HG03565 (cell line): Measurements from ENCODE around the gene SMPD2.

Experiments used
- ATAC-seq: cut with Tn5 transposase; IDR thresholded peaks from one replicate; pipeline ENCODE4 v1.9.1; 2021; ENCODE audit warnings: mild to moderate bottlenecking, moderate library complexity; ENCODE audit not compliant: unreplicated experiment

The SMPD2 gene

GRCh38 chr6:109440331-109441068 lies at the start of gene SMPD2, which contains the start of gene PPIL6:
SMPD2 (plus strand) TSS chr6:109440724; CDS start chr6:109441122, 398 bp downstream.
PPIL6 (minus strand) TSS chr6:109440628; CDS start chr6:109440590, 38 bp downstream.
- peak; percentile 80 for ATAC-seq

- ATAC-seq = no peak
These were observed 47.2 kb upstream of the SMPD2 start for GRCh38 chr6:109393157-109393885.

- ATAC-seq = no peak
These were observed 46.6 kb upstream of the SMPD2 start for GRCh38 chr6:109393886-109394281.

- no peak for ATAC-seq
These were observed 44.3 kb upstream of the SMPD2 start for GRCh38 chr6:109396046-109396718.

DNA sequence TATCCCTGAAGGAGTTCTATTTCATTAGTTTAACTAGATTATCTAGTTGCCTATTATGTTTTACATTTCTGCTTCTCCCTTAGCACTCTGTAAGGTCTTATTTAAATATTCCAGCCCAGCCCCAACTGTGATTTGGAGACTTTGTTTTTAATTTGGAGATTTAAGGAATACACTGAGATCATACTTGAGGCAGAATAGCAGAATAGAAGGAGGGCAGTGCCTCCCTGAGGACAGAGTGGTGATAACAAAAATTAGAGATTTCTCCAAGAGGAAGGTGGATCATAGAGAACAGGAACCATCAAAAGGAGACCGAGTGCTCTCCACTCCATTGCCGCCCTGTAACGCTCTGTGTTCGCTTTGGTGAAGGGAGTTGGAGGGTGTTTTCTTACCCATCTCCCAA lies 43.5 kb upstream of the SMPD2 start:
- ATAC-seq = no peak

DNA sequence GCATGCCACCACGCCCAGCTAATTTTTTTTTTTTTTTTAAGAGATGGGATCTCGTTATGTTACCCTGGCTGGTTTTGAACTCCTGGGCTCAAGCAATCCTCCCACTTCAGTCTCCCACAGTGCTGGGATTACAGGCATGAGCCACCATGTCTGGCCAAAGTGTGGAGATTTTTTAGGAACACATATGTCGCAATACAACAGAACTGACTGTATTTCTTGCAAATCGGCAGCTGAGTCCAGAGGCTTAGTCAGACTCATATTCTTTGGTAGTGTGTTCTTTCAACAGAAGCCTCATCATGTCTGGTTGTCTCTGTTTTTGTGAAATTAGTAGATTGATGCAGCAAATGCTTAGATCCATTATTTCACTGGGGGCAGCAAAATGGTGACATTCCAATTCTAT lies 34.3 kb upstream of the SMPD2 start:
- ATAC-seq = no peak

- ATAC-seq = no peak
These were observed 29.5 kb upstream of the SMPD2 start for GRCh38 chr6:109411034-109411433.

DNA sequence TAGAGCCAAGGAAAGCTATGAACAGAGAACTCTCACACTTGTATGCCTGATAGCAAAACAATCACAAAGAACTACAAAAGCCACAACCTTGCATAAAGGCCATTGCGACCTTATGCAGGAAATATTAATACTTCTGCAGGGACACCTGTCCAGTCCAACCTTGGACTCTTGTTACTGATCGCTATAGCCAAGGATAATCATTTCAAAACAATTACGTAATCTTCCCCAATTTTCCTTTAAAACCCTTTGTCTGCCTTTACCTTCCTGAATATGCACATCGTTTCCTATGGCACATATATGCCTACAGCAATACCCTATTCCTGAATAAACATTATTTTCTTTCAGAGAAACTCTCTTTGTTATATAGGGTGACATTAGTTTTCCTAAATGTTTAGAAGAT lies 22.9 kb upstream of the SMPD2 start:
- no peak for ATAC-seq

GRCh38 chr6:109420751-109421150 lies 19.8 kb upstream of the SMPD2 start:
- ATAC-seq = no peak

- no peak for ATAC-seq
These were observed 19.3 kb upstream of the SMPD2 start for GRCh38 chr6:109421184-109421583.

- no peak for ATAC-seq
These were observed 15.6 kb upstream of the SMPD2 start for GRCh38 chr6:109424946-109425345.

GRCh38 chr6:109428889-109429477 lies 11.5 kb upstream of the SMPD2 start:
- ATAC-seq = no peak

DNA sequence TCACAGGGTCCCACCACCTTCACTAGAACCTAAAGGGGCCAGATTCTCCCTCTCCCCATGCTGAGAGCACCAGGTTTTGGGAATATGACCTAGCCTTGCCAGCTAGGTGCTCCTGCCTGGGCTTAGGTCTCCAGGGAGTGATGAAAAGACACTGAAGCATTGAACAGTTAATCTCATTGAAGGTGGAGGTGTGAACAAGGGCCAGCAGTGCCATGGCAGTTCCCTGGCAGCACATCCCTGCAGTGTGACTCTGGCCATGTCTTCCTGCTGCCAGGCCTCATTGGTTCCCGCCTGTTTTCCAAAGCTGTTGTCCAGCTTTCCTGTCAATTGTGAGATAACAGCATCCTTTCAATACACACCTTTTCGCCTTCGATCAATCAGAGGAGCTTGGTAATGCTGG lies 11.0 kb upstream of the SMPD2 start:
- ATAC-seq = no peak

GRCh38 chr6:109434456-109434855 lies 6.1 kb upstream of the SMPD2 start:
- no peak for ATAC-seq

GRCh38 chr6:109436041-109436440 lies 4.5 kb upstream of the SMPD2 start:
- no peak for ATAC-seq

- no peak for ATAC-seq
These were observed 719 bp downstream of the SMPD2 start for GRCh38 chr6:109441069-109441816.

- no peak for ATAC-seq
These were observed 1.9 kb downstream of the SMPD2 start for GRCh38 chr6:109442393-109442924.

DNA sequence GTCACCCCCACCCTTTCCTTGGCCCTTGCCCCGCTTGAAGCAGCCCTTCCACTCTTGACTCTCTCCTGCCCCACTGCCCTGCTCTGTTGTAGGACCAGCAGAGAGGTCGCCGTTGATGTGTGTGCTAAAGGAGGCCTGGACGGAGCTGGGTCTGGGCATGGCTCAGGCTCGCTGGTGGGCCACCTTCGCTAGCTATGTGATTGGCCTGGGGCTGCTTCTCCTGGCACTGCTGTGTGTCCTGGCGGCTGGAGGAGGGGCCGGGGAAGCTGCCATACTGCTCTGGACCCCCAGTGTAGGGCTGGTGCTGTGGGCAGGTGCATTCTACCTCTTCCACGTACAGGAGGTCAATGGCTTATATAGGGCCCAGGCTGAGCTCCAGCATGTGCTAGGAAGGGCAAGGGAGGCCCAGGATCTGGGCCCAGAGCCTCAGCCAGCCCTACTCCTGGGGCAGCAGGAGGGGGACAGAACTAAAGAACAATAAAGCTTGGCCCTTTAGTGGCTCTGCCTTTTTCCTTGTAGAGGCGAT lies 3.0 kb downstream of the SMPD2 start:
- no peak for ATAC-seq

DNA sequence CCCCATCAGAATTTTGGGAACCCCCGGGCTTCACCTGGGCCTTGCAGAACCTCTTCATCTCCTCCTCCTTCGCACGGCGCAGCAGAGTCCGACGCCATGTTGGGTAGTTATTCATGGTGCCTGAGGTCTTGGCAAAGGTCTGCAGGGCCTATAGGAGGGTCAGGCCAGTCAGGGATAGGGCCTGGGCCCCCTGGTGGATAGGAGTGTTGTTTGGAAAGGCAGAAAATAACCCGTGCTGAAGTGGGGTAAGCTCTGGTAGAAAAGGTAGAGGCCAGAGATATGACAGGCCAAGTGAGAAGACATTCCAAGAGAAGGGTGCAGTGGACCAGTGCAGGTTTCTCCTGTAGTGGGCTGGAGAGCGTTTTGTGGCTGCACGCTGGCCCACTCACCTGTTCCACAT lies 4.9 kb downstream of the SMPD2 start:
- no peak for ATAC-seq

GRCh38 chr6:109446072-109446471 lies 5.5 kb downstream of the SMPD2 start:
- no peak for ATAC-seq
